NB4 (cell line): ENCODE results near the gene PLD4.

Experiments used
- DNase-seq: peaks from one replicate; pipeline ENCODE4 v3.0.0; 2010; ENCODE audit warnings: low read depth
- H3K4me3 ChIP-seq: one replicate; pipeline ENCODE4 v1.5.1; 2011; ENCODE audit warnings: mild to moderate bottlenecking, low read depth, low read length, moderate library complexity
- CTCF ChIP-seq: IDR thresholded peaks from one replicate; pipeline ENCODE4 v1.5.1; 2012; ENCODE audit warnings: low read depth, low read length
- MAX ChIP-seq: IDR thresholded peaks from 2 replicates; pipeline ENCODE4 v1.6.1; 2011; ENCODE audit warnings: low read depth, low read length
- MYC ChIP-seq: IDR thresholded peaks from 2 replicates; pipeline ENCODE4 v1.6.1; 2011; ENCODE audit warnings: low read depth, low read length
- POLR2A ChIP-seq: IDR thresholded peaks from 2 replicates; pipeline ENCODE4 v1.6.1; 2011; ENCODE audit warnings: mild to moderate bottlenecking; ENCODE audit not compliant: insufficient read length; ENCODE audit errors: extremely low read depth

Gene PLD4, protein sequence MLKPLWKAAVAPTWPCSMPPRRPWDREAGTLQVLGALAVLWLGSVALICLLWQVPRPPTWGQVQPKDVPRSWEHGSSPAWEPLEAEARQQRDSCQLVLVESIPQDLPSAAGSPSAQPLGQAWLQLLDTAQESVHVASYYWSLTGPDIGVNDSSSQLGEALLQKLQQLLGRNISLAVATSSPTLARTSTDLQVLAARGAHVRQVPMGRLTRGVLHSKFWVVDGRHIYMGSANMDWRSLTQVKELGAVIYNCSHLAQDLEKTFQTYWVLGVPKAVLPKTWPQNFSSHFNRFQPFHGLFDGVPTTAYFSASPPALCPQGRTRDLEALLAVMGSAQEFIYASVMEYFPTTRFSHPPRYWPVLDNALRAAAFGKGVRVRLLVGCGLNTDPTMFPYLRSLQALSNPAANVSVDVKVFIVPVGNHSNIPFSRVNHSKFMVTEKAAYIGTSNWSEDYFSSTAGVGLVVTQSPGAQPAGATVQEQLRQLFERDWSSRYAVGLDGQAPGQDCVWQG

GRCh38 chr14:104924421-104925213 is at the start of gene PLD4:
Gene PLD4, plus strand, starts transcription at chr14:104924879. Its CDS starts 2,262 bp downstream, at chr14:104927141.
- peak; percentile 81 for DNase-seq
- H3K4me3 ChIP-seq = no peak within 1 kb of the TSS
- TF ChIP-seq MAX (no peak), POLR2A (no peak), CTCF (no peak), MYC (no peak)

GRCh38 chr14:104875412-104875751 is 49.3 kb upstream of the PLD4 start:
- H3K4me3 ChIP-seq = no peak overlapping the region
- TF ChIP-seq MAX (no peak), POLR2A (no peak), MYC (no peak), CTCF (no peak)
- no peak for DNase-seq

DNA sequence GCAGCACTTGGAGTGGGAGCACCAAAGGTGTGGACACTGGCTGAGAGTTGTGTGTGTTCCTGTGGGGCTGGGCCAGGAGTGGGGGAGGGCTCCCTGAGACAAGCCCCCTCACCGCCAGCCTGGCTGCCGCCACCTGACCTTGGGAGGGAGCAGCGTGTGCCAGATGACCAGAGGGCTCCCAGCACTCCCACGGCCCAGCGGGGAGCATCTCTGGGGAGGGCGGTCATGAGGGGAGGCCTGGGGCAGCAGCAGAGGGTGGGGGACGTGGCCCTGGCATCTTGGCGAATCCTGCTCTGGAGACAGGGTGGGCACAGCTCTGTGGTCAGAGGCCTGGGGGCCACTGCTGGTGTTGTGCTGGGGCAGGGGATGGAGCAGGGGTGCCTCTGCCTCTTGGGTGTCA is 48.9 kb upstream of the PLD4 start:
- no peak overlapping the region for H3K4me3 ChIP-seq
- TF ChIP-seq CTCF = no peak
- TF ChIP-seq POLR2A = no peak
- no peak for DNase-seq

- no peak for TF ChIP-seq CTCF
- TF ChIP-seq MYC = no peak
- TF ChIP-seq POLR2A = no peak
- TF ChIP-seq MAX = no peak
- peak; percentile 43 for DNase-seq
- H3K4me3 ChIP-seq = no peak overlapping the region
Observed at GRCh38 chr14:104876251-104876699, 48.4 kb upstream of the PLD4 start.

- DNase-seq = no peak
- no peak overlapping the region for H3K4me3 ChIP-seq
- TF ChIP-seq MYC (no peak), POLR2A (no peak)
Observed at GRCh38 chr14:104877066-104877805, 47.4 kb upstream of the PLD4 start.
